GM23338 (cell line): Measurements from ENCODE around the gene HTR7. TPM values are rescaled to one million over a fixed set of nuclear protein-coding genes. Genes with fewer than 3 reads are reported as not detected.

Experiments
- ATAC-seq: fragments of 200-7000 bp; cut with Tn5 transposase; 3 replicates; pipeline ENCODE4 v1.9.1; 2020
- DNase-seq: peaks from one replicate; pipeline ENCODE4 v3.0.0-alpha.2; 2015; ENCODE audit warnings: low spot score
- H2AFZ ChIP-seq: fragments of 200-600 bp; sonication (generic); 2 replicates; pipeline ENCODE4 v1.8.0; 2016; ENCODE audit warnings: antibody characterized with exemption, mild to moderate bottlenecking, moderate library complexity
- H3F3A ChIP-seq: fragments of 200-600 bp; sonication (generic); replicated peaks from 2 replicates; pipeline ENCODE4 v1.8.0; 2017; ENCODE audit warnings: antibody characterized with exemption, mixed run types, low read depth
- H3K27ac ChIP-seq: fragments of 200-600 bp; sonication (generic); 2 replicates; pipeline ENCODE4 v1.6.1; 2016; ENCODE audit warnings: low read depth
- H3K27me3 ChIP-seq: fragments of 200-600 bp; sonication (generic); 2 replicates; pipeline ENCODE4 v1.8.0; 2016; ENCODE audit warnings: mild to moderate bottlenecking, mixed run types, moderate library complexity; ENCODE audit not compliant: insufficient read depth
- H3K36me3 ChIP-seq: fragments of 200-600 bp; sonication (generic); 2 replicates; pipeline ENCODE4 v1.8.0; 2016; ENCODE audit warnings: mild to moderate bottlenecking; ENCODE audit not compliant: insufficient read depth
- H3K4me1 ChIP-seq: fragments of 200-600 bp; sonication (generic); 2 replicates; pipeline ENCODE4 v1.8.0; 2016; ENCODE audit warnings: mild to moderate bottlenecking, moderate library complexity; ENCODE audit not compliant: insufficient read depth
- H3K4me2 ChIP-seq: fragments of 200-600 bp; sonication (generic); 2 replicates; pipeline ENCODE4 v1.7.1; 2017; ENCODE audit warnings: mixed run types
- H3K4me3 ChIP-seq: fragments of 200-600 bp; sonication (generic); 2 replicates; pipeline ENCODE4 v1.6.1; 2016; ENCODE audit warnings: mixed run types
- H3K79me2 ChIP-seq: fragments of 200-600 bp; sonication (generic); replicated peaks from 2 replicates; pipeline ENCODE4 v1.8.0; 2017; ENCODE audit warnings: mild to moderate bottlenecking; ENCODE audit not compliant: insufficient read depth
- H3K9me2 ChIP-seq: fragments of 200-600 bp; sonication (generic); 2 replicates; pipeline ENCODE4 v1.8.0; 2017; ENCODE audit not compliant: insufficient read depth
- H4K20me1 ChIP-seq: fragments of 200-600 bp; sonication (generic); replicated peaks from 2 replicates; pipeline ENCODE4 v1.8.0; 2017; ENCODE audit warnings: mild to moderate bottlenecking; ENCODE audit not compliant: insufficient read depth
- H3K27ac Mint-ChIP-seq: 2 replicates; pipeline ENCODE4 v1.8.0; 2020; ENCODE audit warnings: inconsistent platforms, mild to moderate bottlenecking, moderate library complexity, mixed read lengths
- H3K27me3 Mint-ChIP-seq: 3 replicates; pipeline ENCODE4 v1.8.0; 2022; ENCODE audit warnings: low read depth, mild to moderate bottlenecking, moderate library complexity, mixed read lengths, inconsistent platforms; ENCODE audit not compliant: insufficient read depth, poor library complexity
- H3K36me3 Mint-ChIP-seq: 3 replicates; pipeline ENCODE4 v1.8.0; 2021; ENCODE audit warnings: low read depth, mild to moderate bottlenecking, inconsistent platforms, moderate library complexity, mixed read lengths
- H3K4me1 Mint-ChIP-seq: 3 replicates; pipeline ENCODE4 v1.8.0; 2020; ENCODE audit warnings: mild to moderate bottlenecking, inconsistent platforms, mixed read lengths
- H3K4me3 Mint-ChIP-seq: 3 replicates; pipeline ENCODE4 v1.8.0; 2021; ENCODE audit warnings: moderate library complexity, mild to moderate bottlenecking, inconsistent platforms, mixed read lengths
- H3K9me3 Mint-ChIP-seq: 3 replicates; pipeline ENCODE4 v1.8.0; 2020; ENCODE audit warnings: moderate library complexity, mild to moderate bottlenecking, inconsistent platforms, mixed read lengths
- CREB1 ChIP-seq: fragments of 250-450 bp; sonication (Bioruptor Pico); IDR thresholded peaks from 2 replicates; pipeline ENCODE4 v1.5.0; 2020; ENCODE audit warnings: low read depth, mild to moderate bottlenecking, moderate library complexity
- EZH2 ChIP-seq: fragments of 200-600 bp; sonication (generic); IDR thresholded peaks from one replicate; pipeline ENCODE4 v1.8.0; 2017; ENCODE audit warnings: antibody characterized with exemption, mild to moderate bottlenecking, low read depth; ENCODE audit not compliant: unreplicated experiment
- EZH2phosphoT487 ChIP-seq: fragments of 200-600 bp; sonication (generic); IDR thresholded peaks from one replicate; pipeline ENCODE4 v1.8.1; 2018; ENCODE audit warnings: antibody characterized with exemption; ENCODE audit not compliant: unreplicated experiment
- JUNB ChIP-seq: IDR thresholded peaks from one replicate; pipeline ENCODE4 v1.6.1; 2016; ENCODE audit warnings: antibody characterized with exemption; ENCODE audit not compliant: unreplicated experiment
- NANOG ChIP-seq: IDR thresholded peaks from 2 replicates; pipeline ENCODE4 v1.6.1; 2016; ENCODE audit warnings: antibody characterized with exemption, borderline replicate concordance
- POLR2AphosphoS5 ChIP-seq: IDR thresholded peaks from 2 replicates; pipeline ENCODE4 v1.6.1; 2016; ENCODE audit warnings: antibody characterized with exemption, low read depth
- STAT1 ChIP-seq: IDR thresholded peaks from one replicate; pipeline ENCODE4 v1.6.1; 2016; ENCODE audit warnings: antibody characterized with exemption; ENCODE audit not compliant: unreplicated experiment
- ZNF114 ChIP-seq: fragments of 250-450 bp; sonication (Bioruptor Pico); IDR thresholded peaks from 2 replicates; pipeline ENCODE4 v1.5.0; 2020; ENCODE audit warnings: mild to moderate bottlenecking, moderate library complexity
- ZNF331 ChIP-seq: fragments of 250-450 bp; sonication (Bioruptor Pico); IDR thresholded peaks from 2 replicates; pipeline ENCODE4 v1.5.0; 2020; ENCODE audit warnings: low read depth, mild to moderate bottlenecking, moderate library complexity
- polyA plus RNA-seq: library from polyadenylated mRNA; unstranded; fragments of >200 nt; fragmentation: Nextera tagmentation; extraction: Ambion mirVana; gene quantifications from 2 replicates; pipeline ENCODE4 v1.2.1, GENCODE V29; 2016
- total RNA-seq: library from RNA; depleted of rRNA; stranded (reverse); fragments of >200 nt; shearing (Covaris generic); gene quantifications from 2 replicates; pipeline ENCODE4 v1.2.3, GENCODE V29; 2014
- TF ChIP-seq, protein P1 (sequence below): IDR thresholded peaks from one replicate; pipeline ENCODE4 v1.6.1; 2018; ENCODE audit warnings: antibody characterized with exemption; ENCODE audit not compliant: unreplicated experiment
- TF ChIP-seq, protein P2 (sequence below): IDR thresholded peaks from 2 replicates; pipeline ENCODE4 v1.6.1; 2016; ENCODE audit warnings: antibody characterized with exemption

HTR7 gene
- total and polyA plus RNA-seq, 2 experiments from 2014 or later: 7.0 to 42.2 TPM

DNA sequence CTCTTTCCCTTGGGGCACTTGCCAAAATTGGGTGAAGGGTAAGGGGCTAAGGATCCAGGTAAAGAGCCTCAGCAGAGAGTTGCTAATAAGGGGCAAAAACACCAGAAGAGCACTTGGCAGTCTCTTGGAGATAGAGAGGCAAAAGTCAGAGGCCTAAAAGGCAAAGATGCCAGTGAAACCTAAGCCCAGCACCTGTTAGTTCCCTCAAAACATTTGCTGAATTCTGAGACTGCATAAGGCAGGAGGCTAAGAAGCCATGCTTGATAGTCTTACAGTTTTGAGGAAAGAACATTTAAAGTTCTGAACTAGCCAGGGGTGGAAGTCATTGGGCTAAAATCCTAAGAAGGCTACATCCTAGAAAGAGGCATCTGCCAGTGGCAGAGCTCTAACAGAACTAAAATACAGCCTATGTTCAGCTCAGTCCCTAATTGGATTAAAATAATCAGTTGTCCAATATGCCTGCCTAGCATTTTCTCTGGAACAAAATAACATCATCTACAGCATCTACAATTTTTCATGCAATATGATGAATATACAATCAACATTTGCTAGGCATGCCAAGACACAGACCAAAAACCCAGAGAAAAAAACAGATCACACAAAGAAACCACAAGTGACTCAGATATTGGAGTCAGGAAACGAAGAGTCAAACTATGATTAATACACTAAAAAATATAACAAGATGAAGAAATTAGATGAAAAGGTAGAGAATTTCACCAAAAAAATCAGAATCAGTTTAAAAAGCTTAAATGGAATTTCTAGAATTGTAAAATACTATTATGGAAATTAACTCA is 7.7 kb downstream of the HTR7 start (continued):
- TF ChIP-seq ZNF331 (no peak), ZNF114 (CRISPR knock-in tag) (no peak), EZH2 (no peak), NANOG (no peak), STAT1 (no peak), EZH2phosphoT487 (no peak), JUNB (no peak), CREB1 (CRISPR knock-in tag) (no peak), POLR2AphosphoS5 (no peak)
- TF ChIP-seq, protein P1, sequence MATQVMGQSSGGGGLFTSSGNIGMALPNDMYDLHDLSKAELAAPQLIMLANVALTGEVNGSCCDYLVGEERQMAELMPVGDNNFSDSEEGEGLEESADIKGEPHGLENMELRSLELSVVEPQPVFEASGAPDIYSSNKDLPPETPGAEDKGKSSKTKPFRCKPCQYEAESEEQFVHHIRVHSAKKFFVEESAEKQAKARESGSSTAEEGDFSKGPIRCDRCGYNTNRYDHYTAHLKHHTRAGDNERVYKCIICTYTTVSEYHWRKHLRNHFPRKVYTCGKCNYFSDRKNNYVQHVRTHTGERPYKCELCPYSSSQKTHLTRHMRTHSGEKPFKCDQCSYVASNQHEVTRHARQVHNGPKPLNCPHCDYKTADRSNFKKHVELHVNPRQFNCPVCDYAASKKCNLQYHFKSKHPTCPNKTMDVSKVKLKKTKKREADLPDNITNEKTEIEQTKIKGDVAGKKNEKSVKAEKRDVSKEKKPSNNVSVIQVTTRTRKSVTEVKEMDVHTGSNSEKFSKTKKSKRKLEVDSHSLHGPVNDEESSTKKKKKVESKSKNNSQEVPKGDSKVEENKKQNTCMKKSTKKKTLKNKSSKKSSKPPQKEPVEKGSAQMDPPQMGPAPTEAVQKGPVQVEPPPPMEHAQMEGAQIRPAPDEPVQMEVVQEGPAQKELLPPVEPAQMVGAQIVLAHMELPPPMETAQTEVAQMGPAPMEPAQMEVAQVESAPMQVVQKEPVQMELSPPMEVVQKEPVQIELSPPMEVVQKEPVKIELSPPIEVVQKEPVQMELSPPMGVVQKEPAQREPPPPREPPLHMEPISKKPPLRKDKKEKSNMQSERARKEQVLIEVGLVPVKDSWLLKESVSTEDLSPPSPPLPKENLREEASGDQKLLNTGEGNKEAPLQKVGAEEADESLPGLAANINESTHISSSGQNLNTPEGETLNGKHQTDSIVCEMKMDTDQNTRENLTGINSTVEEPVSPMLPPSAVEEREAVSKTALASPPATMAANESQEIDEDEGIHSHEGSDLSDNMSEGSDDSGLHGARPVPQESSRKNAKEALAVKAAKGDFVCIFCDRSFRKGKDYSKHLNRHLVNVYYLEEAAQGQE: no peak

DNA sequence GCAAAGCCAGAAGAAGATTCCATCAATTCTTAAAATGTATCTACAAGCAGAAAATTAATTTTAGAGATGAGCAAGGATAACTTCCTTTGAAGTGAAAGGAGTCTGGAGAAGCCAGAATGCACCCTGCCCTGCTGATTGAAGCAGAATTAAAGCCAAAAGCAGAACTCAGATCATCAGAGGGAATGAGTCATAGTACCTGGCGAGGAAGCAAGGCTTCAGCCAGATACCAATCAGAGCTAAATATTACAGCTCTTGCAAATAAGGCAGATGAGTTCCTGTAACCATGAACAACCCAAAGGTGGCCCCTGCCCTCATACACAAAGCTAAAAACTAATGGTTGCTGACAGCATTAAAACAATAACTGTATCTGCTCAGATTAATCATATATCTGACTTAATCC is 10.4 kb downstream of the HTR7 start:
- peaks cover 53% of the 10 kb centered on the region for H3K36me3 Mint-ChIP-seq
- H3K9me2 ChIP-seq: no peaks in the 10 kb centered on the region
- no peak overlapping the region for H3K4me3 ChIP-seq
- no peak overlapping the region for H2AFZ ChIP-seq
- peaks cover 7% of the 10 kb centered on the region for H3K27me3 Mint-ChIP-seq
- H3F3A ChIP-seq: no peaks in the 10 kb centered on the region
- H3K9me3 Mint-ChIP-seq: peaks cover 34% of the 10 kb centered on the region
- no peak overlapping the region for H3K27ac ChIP-seq
- no peak for DNase-seq
- H3K79me2 ChIP-seq: peaks cover 99% of the 10 kb centered on the region
- H3K36me3 ChIP-seq: peaks cover 10% of the 10 kb centered on the region
- no peak overlapping the region for H3K4me3 Mint-ChIP-seq
- H3K27me3 ChIP-seq: no peaks in the 10 kb centered on the region
- H4K20me1 ChIP-seq: no peaks in the 10 kb centered on the region
- no peak overlapping the region for H3K4me2 ChIP-seq
- no peak overlapping the region for H3K27ac Mint-ChIP-seq
- peaks cover 6% of the 10 kb centered on the region; the same call in 1 of the 3 replicates for H3K4me1 Mint-ChIP-seq
- H3K4me1 ChIP-seq: peaks cover 6% of the 10 kb centered on the region
- ATAC-seq: no peak
- no peak for TF ChIP-seq ZNF114 (CRISPR knock-in tag)
- TF ChIP-seq NANOG: no peak
- no peak for TF ChIP-seq JUNB
- no peak for TF ChIP-seq EZH2
- TF ChIP-seq, protein P2, sequence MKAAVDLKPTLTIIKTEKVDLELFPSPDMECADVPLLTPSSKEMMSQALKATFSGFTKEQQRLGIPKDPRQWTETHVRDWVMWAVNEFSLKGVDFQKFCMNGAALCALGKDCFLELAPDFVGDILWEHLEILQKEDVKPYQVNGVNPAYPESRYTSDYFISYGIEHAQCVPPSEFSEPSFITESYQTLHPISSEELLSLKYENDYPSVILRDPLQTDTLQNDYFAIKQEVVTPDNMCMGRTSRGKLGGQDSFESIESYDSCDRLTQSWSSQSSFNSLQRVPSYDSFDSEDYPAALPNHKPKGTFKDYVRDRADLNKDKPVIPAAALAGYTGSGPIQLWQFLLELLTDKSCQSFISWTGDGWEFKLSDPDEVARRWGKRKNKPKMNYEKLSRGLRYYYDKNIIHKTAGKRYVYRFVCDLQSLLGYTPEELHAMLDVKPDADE: no peak
- TF ChIP-seq, protein P1: no peak
- TF ChIP-seq EZH2phosphoT487: no peak
